ENCODE data around the gene NFE2L2.
"Not testable (repeated sequence)": the region's sequence is repeated elsewhere in the genome, so short reads cannot be mapped to it uniquely, and the experiment has no call there.

Gene NFE2L2

DNA sequence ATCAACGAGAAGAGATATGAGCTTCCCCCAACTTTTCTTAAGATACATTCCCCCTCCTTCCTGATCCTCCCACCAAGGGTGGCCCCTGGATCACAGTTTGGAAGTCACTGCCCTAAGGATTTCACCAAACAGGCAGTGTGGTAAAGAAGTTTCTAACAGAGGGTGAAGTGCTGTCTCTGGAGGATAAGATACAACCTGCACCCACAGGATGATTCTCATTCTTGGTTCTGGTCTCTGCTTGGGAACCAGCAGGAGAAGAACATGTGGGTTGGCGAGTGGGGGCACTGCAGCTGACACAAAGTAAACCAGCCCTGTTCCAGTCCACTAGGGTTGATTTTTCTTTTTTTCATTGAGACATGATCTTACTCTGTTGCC, 9.3 kb downstream of the NFE2L2 start:
- no peak for DNase-seq

DNA sequence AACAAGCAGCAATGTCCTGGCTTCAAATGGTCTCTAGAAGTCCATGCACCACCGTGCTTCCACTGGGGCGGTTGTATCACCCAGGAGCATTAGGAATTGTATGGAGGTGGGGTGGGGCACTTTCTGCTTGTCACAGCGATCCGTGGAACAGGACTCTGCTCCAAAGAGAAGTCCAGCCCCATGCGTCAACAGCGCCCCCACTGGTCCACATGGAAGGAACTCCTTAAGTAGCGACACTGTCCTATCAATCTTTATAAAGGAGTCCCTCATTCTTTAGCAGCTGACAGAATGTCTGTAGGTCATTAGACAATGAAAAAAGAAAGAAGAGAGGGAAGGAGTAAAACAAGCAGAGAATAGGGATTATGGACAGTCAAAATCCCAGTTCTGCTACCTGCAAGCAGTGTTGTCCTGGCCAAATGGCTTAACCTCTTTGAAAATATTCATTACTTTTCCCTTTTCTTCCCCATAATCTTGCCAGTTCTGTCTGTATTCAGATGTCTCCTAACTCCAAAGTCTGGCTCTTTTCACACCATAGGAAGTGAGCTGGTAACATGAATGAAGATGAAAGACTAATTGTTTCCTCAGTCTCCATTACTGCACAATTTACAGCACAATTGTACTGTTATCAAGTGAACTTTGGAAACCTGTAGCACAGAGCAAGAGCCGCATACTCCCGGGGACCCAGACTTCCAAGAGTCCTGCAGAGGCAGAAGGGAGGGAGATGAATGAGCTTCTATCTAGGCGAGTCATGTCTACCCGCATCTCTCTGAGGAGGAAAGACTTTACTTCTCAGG, 9.9 kb downstream of the NFE2L2 start:
- no peak for DNase-seq

DNA sequence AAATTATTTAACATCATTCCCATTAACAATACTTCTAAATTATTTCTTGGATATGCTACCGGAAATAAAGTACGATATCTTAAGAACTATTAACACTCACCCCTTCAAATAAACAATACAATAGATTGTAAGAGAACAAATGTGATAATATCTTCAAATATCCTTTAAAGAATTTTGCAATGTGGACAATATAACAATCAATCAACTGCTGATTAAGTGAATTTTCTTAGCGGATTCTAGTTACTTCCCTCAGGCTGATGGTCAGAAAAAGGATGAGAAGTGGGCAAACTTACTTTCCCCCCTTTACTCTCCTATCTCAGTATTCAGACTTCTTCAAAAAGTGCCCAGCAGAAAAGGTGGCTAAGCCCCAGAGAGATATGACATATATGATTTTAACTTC, 10.8 kb downstream of the NFE2L2 start:
- DNase-seq: no peak

- DNase-seq: no peak
Measured at GRCh38 chr2:177252808-177253531, 11.6 kb downstream of the NFE2L2 start.

- DNase-seq: no peak
Measured at GRCh38 chr2:177251165-177251542, 13.4 kb downstream of the NFE2L2 start.

DNA sequence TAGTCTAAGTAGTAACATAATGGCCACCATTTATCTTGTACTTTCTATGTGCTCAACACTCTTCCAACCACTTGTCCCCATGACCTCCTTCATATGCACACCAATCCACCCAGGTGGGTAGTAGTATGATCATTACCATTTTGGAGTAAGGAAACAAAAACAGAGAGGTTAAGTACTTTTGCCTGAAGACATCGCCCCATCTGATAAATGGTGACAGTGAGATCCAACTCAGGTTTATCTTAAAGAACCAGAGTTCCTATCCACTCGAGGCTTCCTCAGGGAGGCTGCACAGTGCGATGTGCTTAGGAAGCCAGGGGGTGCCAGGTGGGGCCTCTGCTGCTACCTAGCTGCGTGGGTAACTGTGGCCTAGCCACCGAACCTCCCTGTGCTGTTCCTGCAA, 14.1 kb downstream of the NFE2L2 start:
- DNase-seq: no peak

DNA sequence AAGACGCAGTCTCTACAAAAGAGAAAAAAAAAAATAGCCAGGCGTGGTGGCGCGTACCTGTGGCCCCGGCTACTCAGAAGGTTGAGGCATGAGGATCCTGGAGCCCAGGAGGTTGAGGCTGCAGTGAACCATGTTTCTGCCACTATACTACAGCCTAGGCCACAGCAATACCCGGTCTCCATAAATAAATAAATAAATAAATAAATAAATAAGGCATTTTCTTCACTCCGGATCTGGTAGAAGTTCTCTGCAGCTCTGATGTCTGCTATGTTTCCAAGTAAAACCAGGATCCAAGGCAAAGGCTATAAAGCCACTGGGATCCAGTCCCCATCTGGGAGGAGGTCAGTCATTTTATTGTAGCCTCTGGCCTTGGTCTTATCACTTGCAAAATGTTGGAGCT, 15.5 kb downstream of the NFE2L2 start:
- DNase-seq: no peak

GRCh38 chr2:177247693-177248262, 16.7 kb downstream of the NFE2L2 start:
- no peak for DNase-seq

- not testable (repeated sequence) for DNase-seq
Measured at GRCh38 chr2:177246523-177247030, 17.9 kb downstream of the NFE2L2 start.

DNA sequence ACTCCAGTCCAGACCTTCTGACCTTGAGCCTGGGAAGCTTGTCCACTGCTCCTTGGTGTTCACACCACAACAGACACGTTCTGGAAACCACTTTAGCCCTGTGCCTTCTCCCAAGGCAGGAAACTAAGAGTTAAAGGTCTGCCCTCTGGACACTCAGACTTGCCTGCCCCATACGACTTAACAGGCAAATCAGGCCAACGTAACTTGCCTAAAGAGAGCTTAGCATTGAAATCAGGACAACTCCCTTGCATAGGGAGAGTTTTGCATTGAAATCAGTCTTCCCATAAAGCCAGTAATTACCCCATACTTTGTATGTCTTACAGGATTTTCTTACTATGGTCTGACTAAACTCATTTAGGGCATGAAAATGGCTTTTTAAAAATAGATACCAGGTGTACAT, 18.5 kb downstream of the NFE2L2 start:
- no peak for DNase-seq

GRCh38 chr2:177245010-177245422, 19.5 kb downstream of the NFE2L2 start:
- DNase-seq: no peak

DNA sequence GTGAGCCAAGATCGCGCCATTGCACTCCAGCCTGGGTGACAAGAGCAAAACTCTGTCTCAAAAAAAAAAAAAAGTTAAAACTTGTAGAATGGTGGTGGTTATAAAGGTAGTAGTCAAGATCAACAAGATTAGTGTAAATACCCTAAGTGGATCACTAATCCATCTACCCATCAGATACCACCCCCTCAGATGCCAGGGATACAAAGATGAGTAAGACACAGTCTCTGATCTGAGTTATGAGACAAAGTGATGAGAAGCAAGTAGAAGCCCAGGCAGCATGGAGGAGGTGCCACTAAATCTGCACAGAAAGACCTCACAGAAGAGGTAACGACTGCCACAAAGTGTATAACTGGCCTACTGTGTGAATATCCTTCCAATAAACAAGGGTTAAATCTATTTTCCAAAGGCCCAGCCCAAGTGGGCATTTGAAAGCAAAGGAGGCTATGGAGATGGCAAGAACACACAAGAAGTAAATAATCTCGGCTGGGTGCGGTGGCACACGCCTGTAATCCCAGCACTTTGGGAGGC, 20.2 kb downstream of the NFE2L2 start:
- no peak for DNase-seq

DNA sequence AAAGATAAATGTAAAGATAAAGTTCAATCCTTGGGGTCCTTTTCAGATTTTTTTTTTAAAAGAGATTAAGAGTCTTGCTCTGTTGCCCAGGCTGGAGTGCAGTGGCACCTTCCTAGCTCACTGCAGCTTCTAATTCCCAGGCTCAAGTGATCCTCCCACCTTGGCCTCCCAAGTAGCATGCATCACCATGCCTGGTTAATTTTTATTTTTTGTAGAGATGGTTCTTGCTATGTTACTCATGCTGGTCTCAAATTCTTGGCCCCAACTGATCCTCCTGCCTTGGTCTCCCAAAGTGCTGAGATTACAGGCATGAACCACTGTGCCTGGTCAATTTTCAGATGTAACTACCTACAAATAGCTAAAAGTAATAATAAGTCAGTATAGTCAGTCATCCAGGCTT, 21.1 kb downstream of the NFE2L2 start:
- DNase-seq: no peak

GRCh38 chr2:177243073-177243472, 21.5 kb downstream of the NFE2L2 start:
- no peak for DNase-seq

DNA sequence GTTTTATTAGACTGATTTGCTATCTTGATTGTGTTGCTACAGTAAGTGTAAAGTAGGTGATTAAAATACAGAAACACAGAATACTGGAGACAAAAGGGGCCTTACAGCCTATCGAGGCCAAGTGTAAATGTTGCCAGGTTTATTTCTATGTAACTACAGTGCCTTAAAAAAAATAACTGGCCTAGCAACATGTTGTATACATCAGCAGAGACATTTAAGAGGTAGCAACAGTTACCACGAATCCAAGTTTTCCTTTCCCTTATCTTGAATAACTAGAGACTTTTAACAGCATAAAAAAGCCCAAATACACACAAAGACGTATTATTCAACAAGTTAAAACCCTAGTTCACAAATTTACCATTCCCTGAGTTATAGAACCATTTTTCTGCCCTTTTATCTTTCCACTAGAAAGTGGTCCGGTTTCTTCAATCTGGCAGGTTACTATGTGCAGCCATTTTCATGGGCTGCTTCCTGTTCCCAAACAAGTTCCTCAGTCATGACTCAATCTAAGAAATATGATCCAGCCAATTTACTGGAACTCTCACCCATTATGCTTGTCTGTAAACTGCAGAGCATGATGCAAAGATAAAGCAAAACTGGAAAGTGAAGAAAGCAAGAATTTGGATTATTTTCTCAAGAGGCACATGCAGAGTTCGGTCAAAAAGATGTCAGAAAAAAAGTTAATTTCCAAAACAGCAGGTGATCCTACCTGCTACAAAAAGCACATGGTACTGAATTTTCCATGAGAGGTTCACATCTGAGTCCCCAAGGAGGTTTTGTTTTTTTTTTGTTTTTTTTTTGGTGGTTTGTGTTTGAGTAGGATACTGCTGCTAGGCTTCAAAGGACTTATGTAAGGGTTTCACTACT, 22.2 kb downstream of the NFE2L2 start:
- DNase-seq: no peak

GRCh38 chr2:177241711-177242120, 22.8 kb downstream of the NFE2L2 start:
- DNase-seq: no peak

DNA sequence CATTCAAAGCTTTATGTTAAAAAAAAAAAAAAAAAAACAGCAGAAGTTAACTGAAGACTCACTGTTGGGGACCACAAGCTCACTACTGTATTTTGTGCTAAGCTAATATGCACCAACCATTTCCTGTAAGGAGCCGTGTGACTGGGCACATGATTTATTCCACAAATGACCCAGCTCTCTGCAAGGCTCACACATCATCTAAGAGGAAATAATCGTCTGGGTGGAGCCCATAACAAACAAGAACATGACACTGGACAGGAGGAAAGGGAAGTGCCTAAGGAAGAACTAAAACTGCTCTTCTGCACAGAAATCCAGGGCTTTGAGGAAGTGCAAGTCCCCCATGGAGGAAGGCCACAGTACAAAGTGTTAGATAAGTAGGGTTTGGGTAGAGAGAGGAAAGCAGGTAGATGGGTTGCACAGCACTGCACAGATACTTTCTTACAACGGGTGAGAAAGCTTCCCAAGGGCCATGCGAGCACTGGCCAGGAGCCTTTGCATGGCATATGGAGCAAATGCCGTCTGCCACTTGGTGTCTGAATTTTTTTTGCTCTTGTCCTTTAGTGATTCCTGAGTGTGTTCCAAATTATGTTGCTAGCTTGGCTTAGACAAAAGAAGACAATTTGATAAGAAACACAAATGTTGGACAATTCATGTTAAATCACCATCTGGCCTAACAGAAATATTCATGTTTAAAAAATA, 24.4 kb downstream of the NFE2L2 start:
- DNase-seq: no peak

GRCh38 chr2:177239053-177239452, 25.5 kb downstream of the NFE2L2 start:
- no peak for DNase-seq

- DNase-seq: no peak
Measured at GRCh38 chr2:177237932-177238331, 26.6 kb downstream of the NFE2L2 start.

DNA sequence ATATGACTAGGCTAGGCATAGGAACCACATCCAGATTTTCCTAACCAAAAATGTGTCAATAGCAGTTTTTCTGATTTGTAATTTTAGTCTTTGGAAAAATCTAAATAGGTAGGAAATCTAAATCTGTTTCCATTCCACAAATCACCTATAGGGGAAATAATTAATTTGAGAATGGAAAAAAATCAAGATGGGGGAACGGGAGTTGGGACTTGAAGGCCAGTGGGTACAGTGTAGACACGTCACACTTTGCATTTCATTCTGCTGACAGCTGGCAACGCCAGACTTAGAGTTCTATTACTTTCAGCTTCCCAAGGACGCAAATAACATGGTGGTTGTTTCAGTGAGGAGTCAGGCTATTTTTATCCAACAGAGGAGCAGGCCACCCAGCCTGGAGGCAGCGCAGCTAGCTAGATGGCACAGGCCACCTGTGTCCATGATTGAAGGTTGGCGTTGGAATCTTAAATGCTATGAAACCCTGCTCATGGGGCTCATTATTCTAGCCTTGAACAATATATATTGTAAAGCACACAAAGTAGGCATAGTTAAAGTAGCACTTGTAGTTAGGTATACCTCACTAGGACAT, 28.6 kb downstream of the NFE2L2 start:
- DNase-seq: no peak

DNA sequence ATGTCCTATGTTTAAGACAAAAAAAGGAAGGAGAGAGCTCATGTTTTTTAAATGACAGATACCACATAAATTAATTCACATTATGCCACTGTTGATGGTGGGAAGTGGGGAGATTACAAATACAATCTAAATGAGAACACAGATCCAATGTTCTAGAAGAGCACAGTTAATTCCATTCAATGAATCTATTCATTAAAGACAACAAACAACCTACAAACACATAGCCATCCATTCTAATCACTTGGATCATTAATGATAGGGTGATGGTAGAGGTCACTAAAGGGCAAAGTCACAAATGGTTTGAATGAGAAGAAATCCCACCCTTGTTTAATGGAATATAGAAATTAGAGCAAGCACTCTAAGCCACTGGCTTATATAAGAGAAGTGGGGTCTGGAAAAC, 30.3 kb downstream of the NFE2L2 start:
- no peak for DNase-seq

Data from activated naive CD4-positive, alpha-beta T cell (primary cell).